Measurements from ENCODE around the gene CCDC122. TPM values are rescaled to one million over a fixed set of nuclear protein-coding genes. Genes with fewer than 3 reads are reported as not detected.

Gene CCDC122
- total RNA-seq, 1 donor from 2014 or later, result 2.6 TPM

Other genes starting within 250 kb of the CCDC122 start
- 6.1 TPM for gene ENOX1, start 92.8 kb downstream of the CCDC122 start, total RNA-seq
- 4.9 TPM for gene LACC1, start 164 bp upstream of the CCDC122 start, total RNA-seq

All from Right ventricle myocardium inferior (tissue), 1 donor.